Endothelial cell of umbilical vein (primary cell): Measurements from ENCODE around the gene TGFBR2.

Experiments
- EZH2 ChIP-seq: IDR thresholded peaks from 2 replicates; pipeline ENCODE4 v1.6.1; 2012; ENCODE audit warnings: borderline replicate concordance, low read depth, mild to moderate bottlenecking, moderate library complexity, low read length, inconsistent platforms; ENCODE audit not compliant: severe bottlenecking
- JUN ChIP-seq: IDR thresholded peaks from 2 replicates; pipeline ENCODE4 v1.6.1; 2011; ENCODE audit warnings: borderline replicate concordance, low read depth; ENCODE audit not compliant: insufficient read length, insufficient read depth
- MYC ChIP-seq: IDR thresholded peaks from one replicate; pipeline ENCODE4 v1.6.1; 2011; ENCODE audit warnings: mild to moderate bottlenecking, low read depth, low read length
- POLR2A ChIP-seq: IDR thresholded peaks from 2 replicates; pipeline ENCODE4 v1.6.1; 2012; ENCODE audit warnings: low read depth, mild to moderate bottlenecking, control low read depth, low read length
- POLR2AphosphoS5 ChIP-seq: IDR thresholded peaks from 2 replicates; pipeline ENCODE4 v1.6.1; 2012; ENCODE audit warnings: low read depth, mild to moderate bottlenecking, control low read depth, low read length, moderate library complexity; ENCODE audit not compliant: insufficient read depth
- TF ChIP-seq, protein P1 (sequence below), 2 donors: IDR thresholded peaks; 1 replicate in 1 of 2; 2 replicates in 1 of 2; pipeline ENCODE4 v1.5.1; 2011; ENCODE audit warnings: low read length in 2 of 2, mild to moderate bottlenecking in 2 of 2, moderate library complexity in 2 of 2, control low read depth in 1 of 2, inconsistent platforms in 1 of 2, low read depth in 1 of 2; ENCODE audit not compliant: insufficient read depth in 1 of 2; ENCODE audit errors: extremely low read depth in 1 of 2

DNA sequence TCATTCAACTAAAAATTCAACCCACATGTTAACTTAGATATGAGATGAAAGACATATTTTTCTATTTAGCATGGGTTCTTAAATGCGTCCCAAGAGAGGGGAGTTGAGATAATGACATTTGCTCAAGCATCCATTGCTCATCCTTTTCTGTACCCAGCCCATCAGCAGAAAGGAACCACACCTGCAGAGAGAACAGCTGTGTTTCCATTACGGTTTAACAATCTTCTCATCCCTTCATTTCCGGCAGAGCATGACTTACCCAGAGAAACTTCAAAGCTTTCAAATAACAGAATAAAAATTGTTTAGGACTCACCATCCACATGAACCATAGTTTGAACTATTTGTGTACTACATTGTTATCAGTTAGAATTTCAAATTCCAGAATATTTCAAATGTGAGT, 113.1 kb downstream of the TGFBR2 start:
- TF ChIP-seq EZH2 (no peak), POLR2A (no peak), POLR2AphosphoS5 (no peak), JUN (no peak), MYC (no peak)
- TF ChIP-seq, protein P1, sequence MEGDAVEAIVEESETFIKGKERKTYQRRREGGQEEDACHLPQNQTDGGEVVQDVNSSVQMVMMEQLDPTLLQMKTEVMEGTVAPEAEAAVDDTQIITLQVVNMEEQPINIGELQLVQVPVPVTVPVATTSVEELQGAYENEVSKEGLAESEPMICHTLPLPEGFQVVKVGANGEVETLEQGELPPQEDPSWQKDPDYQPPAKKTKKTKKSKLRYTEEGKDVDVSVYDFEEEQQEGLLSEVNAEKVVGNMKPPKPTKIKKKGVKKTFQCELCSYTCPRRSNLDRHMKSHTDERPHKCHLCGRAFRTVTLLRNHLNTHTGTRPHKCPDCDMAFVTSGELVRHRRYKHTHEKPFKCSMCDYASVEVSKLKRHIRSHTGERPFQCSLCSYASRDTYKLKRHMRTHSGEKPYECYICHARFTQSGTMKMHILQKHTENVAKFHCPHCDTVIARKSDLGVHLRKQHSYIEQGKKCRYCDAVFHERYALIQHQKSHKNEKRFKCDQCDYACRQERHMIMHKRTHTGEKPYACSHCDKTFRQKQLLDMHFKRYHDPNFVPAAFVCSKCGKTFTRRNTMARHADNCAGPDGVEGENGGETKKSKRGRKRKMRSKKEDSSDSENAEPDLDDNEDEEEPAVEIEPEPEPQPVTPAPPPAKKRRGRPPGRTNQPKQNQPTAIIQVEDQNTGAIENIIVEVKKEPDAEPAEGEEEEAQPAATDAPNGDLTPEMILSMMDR (IDR thresholded peaks at IDR 0.05; ENCODE audit: extremely low read depth in 1 of 2, insufficient read depth in 1 of 2, low read depth in 1 of 2, low read length in 2 of 2), result no peak
